Superior temporal gyrus (tissue), 1 donor: ENCODE data around the gene FAM53B.

Source experiments
- DNase-seq: peaks from one replicate; pipeline ENCODE4 v3.0.0-alpha.2; 2016; ENCODE audit errors: extremely low spot score

FAM53B gene

DNA sequence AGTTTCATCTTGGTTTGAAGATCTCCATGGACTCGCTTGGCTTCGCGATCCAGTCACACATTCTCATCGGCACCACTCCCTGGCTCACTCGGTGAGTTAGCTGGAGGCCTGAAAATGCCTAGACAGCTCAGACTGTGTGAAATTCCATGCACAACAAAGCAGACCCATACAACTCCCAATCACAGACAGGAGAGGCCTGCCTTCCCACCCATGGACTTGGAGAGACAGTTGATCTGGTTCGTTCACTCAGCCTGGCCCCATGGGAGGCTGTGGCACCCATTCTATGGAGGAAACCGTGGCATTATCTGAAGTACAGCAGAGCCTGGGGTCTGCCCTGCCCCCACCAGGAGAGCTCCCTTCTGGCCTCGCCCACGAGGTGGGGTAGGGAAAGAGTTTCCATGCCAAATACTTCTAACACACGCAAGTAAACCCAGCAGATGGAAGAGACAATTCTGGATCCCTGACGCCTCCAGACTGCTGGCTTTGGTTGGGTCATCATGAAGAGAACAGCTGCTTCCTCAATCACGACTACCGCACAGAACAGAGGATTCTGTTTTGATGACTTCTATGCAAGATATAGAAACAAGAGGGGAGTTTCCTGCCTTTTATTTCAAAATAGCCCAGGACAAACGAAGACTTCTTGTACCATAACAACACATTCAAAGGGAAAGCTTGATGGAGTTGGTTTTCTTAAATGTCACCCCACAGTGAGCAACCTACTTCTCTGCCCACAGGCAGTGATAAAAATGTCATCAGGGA lies 15.9 kb downstream of the FAM53B start:
- DNase-seq, result peak; percentile 89

GRCh38 chr10:124727361-124727960 lies 16.7 kb downstream of the FAM53B start:
- no peak for DNase-seq

DNA sequence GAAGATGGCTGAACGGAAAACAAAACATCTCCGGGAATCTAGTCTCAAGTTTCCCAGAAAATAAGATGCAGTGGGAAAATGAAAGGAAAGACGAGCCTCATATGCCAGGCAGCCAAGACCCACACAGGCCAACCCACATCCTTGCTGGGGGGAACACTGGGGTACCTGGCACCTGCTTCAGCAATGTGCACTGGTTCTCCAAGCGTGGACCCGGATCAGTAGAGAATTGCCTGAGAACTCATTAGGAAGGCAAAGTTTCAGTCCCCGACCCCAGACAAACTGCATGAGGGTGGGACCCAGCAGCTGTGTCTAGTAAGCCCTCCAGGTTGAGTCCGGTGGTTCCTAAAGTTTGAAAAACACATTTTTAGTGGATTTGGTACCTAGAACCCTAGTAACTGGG lies 18.4 kb downstream of the FAM53B start:
- no peak for DNase-seq

- DNase-seq, result no peak
Observed at GRCh38 chr10:124725171-124725631, 19.0 kb downstream of the FAM53B start.

DNA sequence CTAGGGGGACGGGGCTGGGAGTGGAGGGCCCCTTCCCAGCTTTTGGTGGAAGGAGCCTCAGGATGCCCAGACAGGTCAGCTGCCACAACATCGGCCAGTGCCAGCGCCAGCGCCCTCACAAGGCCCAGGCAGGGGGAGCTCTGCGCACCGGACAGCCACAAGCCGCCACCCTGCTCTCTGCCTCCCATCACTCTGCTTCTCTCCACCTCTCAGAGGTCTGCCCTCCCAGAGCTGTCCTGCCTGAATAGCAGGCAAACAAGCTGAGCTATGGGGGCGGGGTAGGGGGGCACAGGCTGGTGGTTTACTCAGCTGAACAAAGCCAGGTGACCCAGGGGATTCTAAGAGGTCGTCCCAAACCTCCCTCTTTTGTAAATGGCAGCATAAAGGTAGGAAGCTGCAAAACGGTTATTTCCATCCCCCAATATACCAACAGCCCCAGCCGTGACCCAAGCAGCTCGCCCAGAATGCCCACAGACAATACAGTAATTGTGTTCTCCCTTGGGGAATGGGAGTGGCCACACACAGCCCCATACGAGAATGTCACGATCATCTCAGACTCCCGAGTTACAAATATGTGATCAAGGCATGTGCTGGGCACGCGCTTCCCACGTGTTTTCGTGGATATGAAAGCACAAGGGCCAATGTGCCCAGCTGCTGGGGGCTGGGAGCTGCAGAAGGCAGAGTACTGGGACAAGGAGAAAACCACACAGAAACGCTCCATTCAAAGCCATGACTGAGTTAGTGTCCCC lies 19.7 kb downstream of the FAM53B start:
- DNase-seq, result peak; percentile 99

DNA sequence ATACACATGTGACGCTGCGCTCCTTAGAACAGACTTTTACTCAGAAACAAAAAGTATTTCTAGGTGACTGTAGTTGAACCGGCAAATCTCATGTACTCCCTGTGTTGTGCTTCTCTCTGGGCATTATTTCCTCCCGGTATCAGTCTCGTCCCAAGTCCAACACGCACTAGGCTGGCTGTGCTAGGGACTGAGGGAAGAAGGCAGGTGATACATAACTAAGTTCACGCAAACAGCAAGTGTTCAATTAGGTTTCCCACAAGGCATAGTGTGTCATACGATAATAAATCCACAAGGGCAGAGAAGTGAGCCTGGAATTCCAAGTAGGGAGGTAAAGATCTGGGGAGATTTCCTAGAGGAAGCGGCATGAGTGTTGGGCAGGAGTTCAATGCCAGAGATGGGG lies 20.4 kb downstream of the FAM53B start:
- DNase-seq, result peak; percentile 64

- peak; percentile 64 for DNase-seq
Observed at GRCh38 chr10:124722798-124723783, 21.1 kb downstream of the FAM53B start.

- peak; percentile 82 for DNase-seq
Observed at GRCh38 chr10:124721330-124722045, 22.7 kb downstream of the FAM53B start.

DNA sequence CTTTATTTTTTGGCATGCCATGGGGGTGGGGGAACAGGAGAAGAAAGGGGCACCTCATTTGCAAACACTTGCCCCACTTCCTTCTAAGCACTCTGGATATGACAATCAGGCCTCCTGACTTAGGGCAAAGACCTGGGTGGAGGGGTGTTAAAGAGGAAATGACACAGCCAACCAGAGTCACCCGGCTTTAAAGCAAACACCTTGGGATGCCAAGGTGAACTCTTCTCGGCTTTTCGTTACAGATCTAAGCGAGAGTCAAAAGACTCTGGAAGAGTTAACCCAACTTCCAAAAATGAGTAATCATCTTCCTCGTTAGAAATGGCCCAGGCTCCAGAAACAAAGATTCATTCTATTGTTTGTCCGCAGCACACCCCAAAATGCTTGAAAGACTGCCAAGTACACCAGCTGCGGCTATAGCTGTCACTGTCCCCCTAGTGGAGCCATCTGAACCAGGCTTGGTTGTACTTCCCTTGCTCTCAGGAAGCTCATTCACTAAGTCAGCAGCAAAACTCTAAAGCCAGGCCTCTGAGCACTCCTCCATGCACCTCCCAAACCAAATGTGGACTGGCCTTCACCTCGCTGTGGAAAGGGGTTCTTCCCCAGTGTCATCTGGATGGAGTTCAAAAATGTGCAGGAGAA lies 24.8 kb downstream of the FAM53B start:
- peak; percentile 99 for DNase-seq

DNA sequence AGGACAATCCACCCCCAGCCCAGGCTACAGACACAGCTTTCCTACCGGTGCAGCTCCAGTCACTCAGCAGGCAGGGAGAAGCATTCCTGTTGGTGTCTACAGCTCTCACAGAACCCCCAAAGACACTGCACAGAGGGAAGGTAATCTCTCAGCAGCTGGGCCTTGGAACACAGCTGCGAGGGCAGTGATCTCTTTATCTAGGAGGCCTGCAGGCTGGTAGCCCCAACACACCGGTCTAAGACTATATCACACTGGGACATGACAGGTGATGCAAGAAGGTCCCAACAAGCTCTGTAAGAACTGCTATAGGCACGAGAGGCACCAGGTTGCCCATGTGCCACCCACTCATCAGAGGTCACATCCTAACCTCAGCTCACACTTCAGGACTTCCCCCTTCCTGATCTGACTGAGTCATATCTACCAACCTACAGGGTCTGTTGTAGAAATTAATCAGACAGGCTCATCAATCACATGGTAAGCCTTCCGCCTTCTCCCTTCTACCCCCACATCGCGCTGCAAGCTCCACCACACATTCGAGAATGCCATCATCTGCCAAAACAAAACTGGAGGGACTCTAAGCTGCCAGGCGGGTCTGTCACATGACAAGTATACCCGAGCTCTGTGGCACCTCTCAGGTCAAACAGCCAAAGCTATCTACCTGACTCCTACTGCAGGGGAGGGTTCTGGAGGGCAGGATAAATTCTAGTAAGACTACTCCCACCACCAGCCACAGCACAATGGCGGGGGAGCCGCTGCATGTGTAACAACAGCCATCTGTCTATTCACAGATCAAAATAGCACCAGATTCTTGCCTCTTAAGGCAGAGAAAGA lies 26.1 kb downstream of the FAM53B start:
- no peak for DNase-seq

DNA sequence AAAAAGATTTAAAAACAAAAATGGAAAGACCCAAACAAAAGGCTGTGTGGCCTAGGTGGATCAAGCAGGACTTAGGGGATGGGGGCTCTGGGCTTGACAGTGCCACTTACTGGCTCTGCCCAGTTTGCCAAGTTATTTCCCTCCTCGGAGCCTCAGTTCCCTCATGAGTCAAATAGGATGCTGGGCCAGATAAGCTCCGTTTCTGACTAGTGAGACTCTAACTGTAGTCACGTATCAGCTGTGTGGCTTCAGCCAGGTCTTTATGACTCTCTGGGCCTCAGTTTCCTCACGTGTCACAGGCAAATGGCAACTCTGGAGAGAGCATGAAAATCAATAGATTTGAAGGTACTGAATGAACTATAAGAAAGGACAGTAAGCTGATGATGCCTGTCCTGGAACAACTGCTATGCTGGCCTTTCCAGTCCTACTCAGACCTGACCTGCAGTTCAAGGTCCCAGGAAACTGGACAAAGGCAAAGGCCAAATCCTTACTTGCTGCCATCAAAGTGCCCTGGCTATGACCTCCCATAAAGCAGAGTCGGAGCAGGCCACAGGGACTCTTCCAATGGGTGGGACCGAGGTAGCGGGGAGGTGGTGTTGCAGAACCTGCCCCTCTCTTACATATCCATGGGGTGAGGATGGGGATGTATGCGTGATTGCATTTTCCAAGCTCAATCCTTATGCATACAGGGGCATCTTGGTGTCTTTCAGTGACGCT lies 27.0 kb downstream of the FAM53B start:
- DNase-seq, result no peak

DNA sequence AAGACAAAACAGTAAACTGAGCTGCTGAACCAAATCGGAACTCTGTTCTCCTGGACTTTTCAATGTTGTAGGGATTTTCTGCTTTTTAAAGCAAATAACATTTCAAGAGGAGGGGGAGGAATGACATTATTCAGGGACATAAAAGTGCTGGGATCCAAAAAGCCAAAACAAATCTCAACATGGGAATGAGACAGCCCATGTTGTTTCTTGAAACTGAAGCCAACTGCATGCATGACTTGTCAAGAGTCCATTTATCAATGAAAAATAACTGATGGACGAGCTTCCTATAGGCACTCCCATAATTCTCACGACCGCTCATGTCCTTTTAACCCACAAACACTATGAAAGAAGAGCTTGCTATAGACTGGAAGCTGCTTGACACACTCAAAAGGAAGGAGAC lies 27.8 kb downstream of the FAM53B start:
- DNase-seq, result no peak

DNA sequence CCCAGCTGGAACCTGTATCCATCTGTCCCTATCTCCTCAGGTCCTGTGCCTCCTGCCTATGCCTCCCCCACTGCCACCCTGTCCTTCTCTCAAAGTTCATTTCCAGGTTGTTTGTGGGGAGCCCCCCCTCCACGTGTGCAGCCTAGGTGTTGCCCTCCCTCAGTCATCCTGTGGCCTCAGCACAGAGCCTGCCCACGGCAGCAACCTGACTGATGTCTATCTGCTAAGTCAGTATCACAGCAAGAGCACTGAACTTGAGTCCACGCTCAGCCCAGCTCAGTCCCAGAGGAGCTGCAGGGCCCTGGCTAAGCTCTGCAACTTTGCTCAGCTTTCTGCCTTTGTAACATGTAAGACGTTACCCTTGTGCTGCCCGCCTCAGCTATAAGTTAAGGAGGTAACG lies 28.7 kb downstream of the FAM53B start:
- no peak for DNase-seq

DNA sequence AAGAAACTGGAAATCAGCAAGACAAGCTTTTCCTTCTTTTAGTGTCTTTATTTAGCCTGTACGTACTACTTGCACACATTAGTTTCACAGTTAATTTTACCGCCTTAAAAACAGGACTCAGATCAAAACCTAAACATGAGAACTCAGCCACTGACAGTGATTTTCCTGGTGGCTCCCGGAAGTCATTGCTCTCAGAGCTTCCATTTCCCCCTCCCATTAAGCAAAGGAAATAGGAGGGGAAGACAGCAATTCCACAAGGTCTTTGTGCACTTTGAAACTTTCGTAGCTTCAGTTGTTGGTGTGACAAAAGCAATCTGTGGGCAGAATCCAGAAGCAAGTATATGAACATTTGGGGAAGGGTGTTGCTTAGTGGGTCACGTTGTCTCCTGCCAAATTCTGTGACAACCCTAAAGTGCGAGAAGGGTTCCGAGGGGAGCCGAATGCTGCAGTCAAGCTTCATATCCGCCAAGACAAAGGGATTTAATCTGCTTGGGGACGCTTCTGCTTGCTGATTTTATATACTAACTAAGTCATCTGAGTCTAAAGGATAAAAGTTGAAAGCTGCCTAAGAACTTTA lies 30.4 kb downstream of the FAM53B start:
- DNase-seq, result no peak

DNA sequence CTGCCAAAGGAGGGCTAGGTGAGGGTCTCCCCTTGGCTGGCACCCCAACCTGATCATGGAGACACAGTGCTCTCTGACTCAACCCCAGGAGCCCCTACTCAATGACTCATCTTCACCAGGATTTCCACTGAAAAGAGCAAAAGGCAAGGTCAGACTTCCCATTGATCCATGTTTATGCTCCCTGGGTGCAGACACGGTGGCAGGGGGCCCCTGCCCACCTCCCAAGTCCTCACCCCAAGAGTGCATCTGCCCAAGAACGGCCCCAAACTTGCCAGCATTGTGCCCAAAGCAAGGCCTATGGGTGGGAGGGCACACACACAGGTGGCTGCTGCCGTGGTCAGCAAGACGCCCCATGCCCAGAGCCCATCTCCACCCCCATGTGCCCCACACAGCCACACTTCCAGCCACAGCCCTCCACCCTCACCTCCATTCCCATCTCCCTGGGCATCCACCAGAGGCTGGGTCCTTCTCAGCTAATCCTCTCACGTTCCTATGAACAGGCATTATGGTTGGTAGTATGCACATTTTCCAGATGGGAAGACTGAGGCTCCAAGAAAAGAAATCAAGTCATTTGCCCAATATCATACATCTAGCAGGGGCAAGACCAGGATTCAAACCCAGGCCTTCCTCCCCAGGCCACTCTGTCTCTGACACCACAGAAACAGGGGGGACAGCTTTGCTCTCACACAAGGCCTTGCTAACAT lies 31.3 kb downstream of the FAM53B start:
- DNase-seq, result no peak

GRCh38 chr10:124711145-124711544 lies 33.0 kb downstream of the FAM53B start:
- no peak for DNase-seq

GRCh38 chr10:124710266-124710881 lies 33.8 kb downstream of the FAM53B start:
- DNase-seq, result no peak
